Kidney (tissue), 14 donors: ENCODE results near the gene LMBR1. TPM values are rescaled to one million over a fixed set of nuclear protein-coding genes. Genes with fewer than 3 reads are reported as not detected.

Source experiments
- DNase-seq, 5 donors: peaks; one replicate each; pipeline ENCODE4 v3.0.0-alpha.2; 2013 to 2020
- FAIRE-seq: peaks from 2 replicates; lab custom pipeline; 2012; peaks lifted over from hg19 to GRCh38; lab: Jason Lieb, UNC
- H3K27ac ChIP-seq, 2 donors: one replicate each; pipeline ENCODE4 v1.7.0; 2013; ENCODE audit warnings: low read depth in 2 of 2, low read length in 2 of 2, inconsistent platforms in 1 of 2
- H3K27me3 ChIP-seq: one replicate; pipeline ENCODE4 v1.7.1; 2013; ENCODE audit warnings: low read length, inconsistent platforms; ENCODE audit not compliant: control insufficient read depth, insufficient read depth
- H3K36me3 ChIP-seq, 3 donors: one replicate each; pipeline versions ENCODE4 v1.7.0 to v1.7.1; 2013; ENCODE audit warnings: low read length in 3 of 3, control low read depth in 1 of 3, inconsistent platforms in 1 of 3; ENCODE audit not compliant: insufficient read depth in 3 of 3, control insufficient read depth in 2 of 3
- H3K4me1 ChIP-seq, 3 donors: one replicate each; pipeline versions ENCODE4 v1.7.0 to v1.7.1; 2013; ENCODE audit warnings: low read length in 3 of 3, inconsistent platforms in 1 of 3, low read depth in 1 of 3; ENCODE audit not compliant: control insufficient read depth in 2 of 3, insufficient read depth in 2 of 3
- H3K4me3 ChIP-seq, 3 donors: one replicate each; pipeline versions ENCODE4 v1.7.0 to v1.8.1; 2013; ENCODE audit warnings: low read length in 3 of 3, control low read depth in 1 of 3, inconsistent platforms in 1 of 3
- H3K9ac ChIP-seq, 3 donors: one replicate each; pipeline versions ENCODE4 v1.7.0 to v1.7.1; 2013; ENCODE audit warnings: low read length in 3 of 3, control low read depth in 1 of 3, inconsistent platforms in 1 of 3
- H3K9me3 ChIP-seq, 3 donors: one replicate each; pipeline versions ENCODE4 v1.7.0 to v1.7.1; 2013; ENCODE audit warnings: low read length in 3 of 3, control low read depth in 1 of 3, inconsistent platforms in 1 of 3; ENCODE audit not compliant: control insufficient read depth in 2 of 3, insufficient read depth in 1 of 3
- CTCF ChIP-seq: IDR thresholded peaks from 3 replicates; pipeline ENCODE4 v1.5.1; 2012; ENCODE audit warnings: mild to moderate bottlenecking, moderate library complexity, borderline replicate concordance; ENCODE audit not compliant: insufficient read depth; ENCODE audit errors: extremely low read depth
- intact Hi-C: fragments of 100-400 bp; cut with DNase I; formaldehyde crosslinking; loops from one replicate; pipeline ENCODE4 v1.11.1; 2022
- polyA plus RNA-seq: library from polyadenylated mRNA; stranded (reverse); fragments of 350-450 nt; fragmentation: Illumina TruSeq; extraction: RNeasy Lipid Tissue Mini Kit (QIAGEN cat#74804); gene quantifications from one replicate; pipeline ENCODE4 v1.2.3, GENCODE V29; 2014; ENCODE audit warnings: low read depth, low replicate concordance; ENCODE audit not compliant: insufficient read depth
- total RNA-seq: library from RNA; stranded (reverse); fragmentation: NEBNext Ultra II Directional; extraction: Animal tissue kit (Norgen Biotek cat#: 25700); gene quantifications from one replicate; pipeline ENCODE4 v1.2.1, GENCODE V29; 2021
- donor health status: control.
- donor health status: control.
- donor health status: control.
- donor health status: control.
- donor health status: control.
- donor health status: DM: yes; HTN: yes; CAD: no.
- donor health status: Normal renal cell carcinoma (clear cell type).

Gene LMBR1
- total and polyA plus RNA-seq, 2 donors from 2014 or later, result 19.6 to 82.6 TPM

- Histone ChIP-seq H3K4me3 (no peak overlapping the region), H3K4me1 (no peaks in the 10 kb centered on the region), H3K27me3 (no peaks in the 10 kb centered on the region), H3K9ac (no peak overlapping the region), H3K9me3 (no peaks in the 10 kb centered on the region), H3K36me3 (peaks cover 0 to 8% (median 3%) of the 10 kb centered on the region in 3 donors), H3K27ac (no peak overlapping the region)
- intact Hi-C loops, result no loop called here
- DNase-seq (no peak), FAIRE-seq (no peak)
- TF ChIP-seq CTCF, result no peak
Observed at GRCh38 chr7:156673902-156674301, 219.1 kb downstream of the LMBR1 start.

- intact Hi-C loops, result no loop called here
- peaks cover 0 to 8% (median 3%) of the 10 kb centered on the region in 3 donors for H3K36me3 ChIP-seq
- no peaks in the 10 kb centered on the region for H3K9me3 ChIP-seq
- no peaks in the 10 kb centered on the region for H3K4me1 ChIP-seq
- H3K9ac ChIP-seq, result no peak overlapping the region
- FAIRE-seq (no peak), DNase-seq (no peak)
- H3K27ac ChIP-seq, result no peak overlapping the region
- TF ChIP-seq CTCF, result no peak
- H3K4me3 ChIP-seq, result no peak overlapping the region
- no peaks in the 10 kb centered on the region for H3K27me3 ChIP-seq
Observed at GRCh38 chr7:156673454-156673853, 219.5 kb downstream of the LMBR1 start.

GRCh38 chr7:156669035-156669828 is 223.8 kb downstream of the LMBR1 start:
- H3K36me3 ChIP-seq, result no peaks in the 10 kb centered on the region
- H3K4me3 ChIP-seq, result no peak overlapping the region
- FAIRE-seq (no peak), DNase-seq (no peak)
- H3K27ac ChIP-seq, result no peak overlapping the region
- no peak for TF ChIP-seq CTCF
- no peaks in the 10 kb centered on the region for H3K27me3 ChIP-seq
- no peaks in the 10 kb centered on the region for H3K9me3 ChIP-seq
- intact Hi-C loops, result no loop called here
- H3K9ac ChIP-seq, result no peak overlapping the region
- no peaks in the 10 kb centered on the region for H3K4me1 ChIP-seq
